NAMALWA (cell line): ENCODE measurements around the gene STAB2.
A peak's percentile ranks its signal among the peaks of the same experiment; 100 is the strongest.

ENCODE experiments used
- DNase-seq: peaks from one replicate; pipeline ENCODE4 v3.0.0-alpha.2; 2015; ENCODE audit warnings: low spot score

The STAB2 gene

GRCh38 chr12:103580026-103580425, 7.0 kb upstream of the STAB2 start:
- DNase-seq: no peak

- DNase-seq: no peak
Measured at GRCh38 chr12:103583008-103583407, 4.1 kb upstream of the STAB2 start.

GRCh38 chr12:103586132-103586531, 941 bp upstream of the STAB2 start:
- no peak for DNase-seq

GRCh38 chr12:103588680-103589079, 1.6 kb downstream of the STAB2 start:
- no peak for DNase-seq

GRCh38 chr12:103589517-103589916, 2.4 kb downstream of the STAB2 start:
- no peak for DNase-seq

- DNase-seq: no peak
Measured at GRCh38 chr12:103590271-103590670, 3.2 kb downstream of the STAB2 start.

- no peak for DNase-seq
Measured at GRCh38 chr12:103596981-103597380, 9.9 kb downstream of the STAB2 start.

GRCh38 chr12:103599274-103599673, 12.2 kb downstream of the STAB2 start:
- DNase-seq: no peak

GRCh38 chr12:103600967-103601728, 14.1 kb downstream of the STAB2 start:
- DNase-seq: no peak

- DNase-seq: no peak
Measured at GRCh38 chr12:103620395-103620794, 33.3 kb downstream of the STAB2 start.

- no peak for DNase-seq
Measured at GRCh38 chr12:103623716-103624115, 36.6 kb downstream of the STAB2 start.

- DNase-seq: no peak
Measured at GRCh38 chr12:103626498-103626897, 39.4 kb downstream of the STAB2 start.

- no peak for DNase-seq
Measured at GRCh38 chr12:103627189-103627855, 40.2 kb downstream of the STAB2 start.

GRCh38 chr12:103632554-103633216, 45.6 kb downstream of the STAB2 start:
- DNase-seq: peak; percentile 86

- DNase-seq: no peak
Measured at GRCh38 chr12:103634732-103635131, 47.7 kb downstream of the STAB2 start.

GRCh38 chr12:103635419-103635818, 48.3 kb downstream of the STAB2 start:
- no peak for DNase-seq

- no peak for DNase-seq
Measured at GRCh38 chr12:103637021-103637420, 49.9 kb downstream of the STAB2 start.

GRCh38 chr12:103637429-103637828, 50.4 kb downstream of the STAB2 start:
- DNase-seq: no peak

- DNase-seq: no peak
Measured at GRCh38 chr12:103639983-103640382, 52.9 kb downstream of the STAB2 start.

- no peak for DNase-seq
Measured at GRCh38 chr12:103640410-103640809, 53.3 kb downstream of the STAB2 start.

GRCh38 chr12:103640831-103641230, 53.8 kb downstream of the STAB2 start:
- DNase-seq: no peak

- DNase-seq: no peak
Measured at GRCh38 chr12:103642240-103642864, 55.3 kb downstream of the STAB2 start.

GRCh38 chr12:103645202-103645601, 58.1 kb downstream of the STAB2 start:
- no peak for DNase-seq
